K562 (cell line): Measurements from ENCODE around the gene ENO2. TPM values are rescaled to one million over a fixed set of nuclear protein-coding genes. Genes with fewer than 3 reads are reported as not detected.
A peak's percentile ranks its signal among the peaks of the same experiment; 100 is the strongest.

Experiments
- CEBPZ ChIP-seq: fragments of 150-350 bp; IDR thresholded peaks from 2 replicates; pipeline ENCODE4 v1.6.1; 2014; ENCODE audit warnings: low read depth, mild to moderate bottlenecking, low read length, borderline replicate concordance
- DEAF1 ChIP-seq: fragments of 450-650 bp; formaldehyde crosslinking; IDR thresholded peaks from 2 replicates; pipeline ENCODE4 v1.4.0; 2020; ENCODE audit warnings: mild to moderate bottlenecking, moderate library complexity
- DLX4 ChIP-seq: fragments of 250-450 bp; sonication (Bioruptor Pico); IDR thresholded peaks from 2 replicates; pipeline ENCODE4 v1.6.1; 2021; ENCODE audit warnings: mild to moderate bottlenecking
- EP300 ChIP-seq: IDR thresholded peaks from 2 replicates; pipeline ENCODE4 v1.6.1; 2012; ENCODE audit warnings: low read length, improper control_type of control experiment
- FOXO4 ChIP-seq: fragments of 450-650 bp; formaldehyde crosslinking; IDR thresholded peaks from 2 replicates; pipeline ENCODE4 v1.4.0; 2020; ENCODE audit warnings: mild to moderate bottlenecking, moderate library complexity
- HEY1 ChIP-seq: fragments of 250-450 bp; sonication (Bioruptor Pico); IDR thresholded peaks from 2 replicates; pipeline ENCODE4 v1.5.0; 2020; ENCODE audit warnings: mild to moderate bottlenecking, moderate library complexity, borderline replicate concordance
- HINFP ChIP-seq: fragments of 450-650 bp; conservative IDR thresholded peaks from 2 replicates; pipeline ENCODE4 v1.6.1; 2016; ENCODE audit warnings: missing genetic modification characterization, low read depth, mild to moderate bottlenecking, control low read depth, missing compliant biosample characterization
- HMG20B ChIP-seq: fragments of 250-450 bp; sonication (Bioruptor Pico); IDR thresholded peaks from 2 replicates; pipeline ENCODE4 v1.5.0; 2021; ENCODE audit warnings: mild to moderate bottlenecking
- KLF10 ChIP-seq: fragments of 250-450 bp; sonication (Bioruptor Pico); IDR thresholded peaks from 2 replicates; pipeline ENCODE4 v1.6.1; 2021; ENCODE audit warnings: matching md5 sums
- MEIS2 ChIP-seq: fragments of 450-650 bp; IDR thresholded peaks from 2 replicates; pipeline ENCODE4 v1.6.1; 2014; ENCODE audit warnings: mild to moderate bottlenecking; ENCODE audit not compliant: partially characterized antibody
- SMARCA4 ChIP-seq: fragments of 450-650 bp; IDR thresholded peaks from 2 replicates; pipeline ENCODE4 v1.6.1; 2016
- ZC3H8 ChIP-seq: fragments of 450-650 bp; IDR thresholded peaks from 2 replicates; pipeline ENCODE4 v1.6.1; 2017
- ZNF280B ChIP-seq: fragments of 250-450 bp; sonication (Bioruptor Pico); IDR thresholded peaks from 2 replicates; pipeline ENCODE4 v1.5.1; 2021; ENCODE audit warnings: mild to moderate bottlenecking
- ZNF347 ChIP-seq: fragments of 450-650 bp; formaldehyde crosslinking; IDR thresholded peaks from 2 replicates; pipeline ENCODE4 v1.4.0; 2020; ENCODE audit warnings: low read depth, mild to moderate bottlenecking, moderate library complexity
- polyA plus RNA-seq, 8 experiments: library from polyadenylated mRNA; depleted of rRNA in 4 of 8; stranded (reverse) in 5 of 8; unstranded in 3 of 8; fragments of >200 nt; fragmentation: Nextera tagmentation in 2 of 8; fragmentation: Illumina TruSeq in 1 of 8; extraction: Ambion mirVana in 2 of 8; extraction: Trizol in 1 of 8; gene quantifications; 2 replicates each; pipeline versions ENCODE4 v1.2.1 to v1.2.3, GENCODE V29; 2011 to 2014; ENCODE audit warnings: inconsistent platforms in 1 of 8, missing spikeins in 1 of 8
- total RNA-seq, 7 experiments: library from RNA; depleted of rRNA in 6 of 7; stranded (reverse); fragments of >200 nt in 6 of 7; fragmentation: Illumina TruSeq in 2 of 7; extraction: Trizol in 2 of 7; gene quantifications; 2 replicates each; pipeline versions ENCODE4 v1.2.1 to v1.2.3, GENCODE V29; 2011 to 2021; ENCODE audit warnings: low replicate concordance in 1 of 7

Gene ENO2
- total and polyA plus RNA-seq, 9 of the 15 experiments (the other 6 are each of a cell fraction or from before 2014, with no cell fraction given): 10.9 to 43.3 (median 21.0) TPM

GRCh38 chr12:6890789-6891645 lies 23.4 kb upstream of the ENO2 start (continued):
- no peak for TF ChIP-seq CEBPZ
- no peak for TF ChIP-seq KLF10 (CRISPR knock-in tag)
- TF ChIP-seq ZNF347 (CRISPR knock-in tag): no peak
- peak; percentile 70 for TF ChIP-seq DEAF1 (CRISPR knock-in tag)
- TF ChIP-seq MEIS2: peak; percentile 78
- TF ChIP-seq HEY1 (CRISPR knock-in tag): no peak
- no peak; the same call in 1 of the 2 replicates for TF ChIP-seq SMARCA4
- TF ChIP-seq HMG20B: no peak
- TF ChIP-seq HINFP (tag): no peak
- no peak for TF ChIP-seq DLX4 (CRISPR knock-in tag)
- no peak for TF ChIP-seq ZNF280B
- no peak for TF ChIP-seq FOXO4 (CRISPR knock-in tag)
- TF ChIP-seq EP300: peak; percentile 23; the same call in 1 of the 2 replicates
- no peak for TF ChIP-seq ZC3H8
